HCT116 (cell line): ENCODE data around the gene IQGAP2. TPM values are rescaled to one million over a fixed set of nuclear protein-coding genes. Genes with fewer than 3 reads are reported as not detected.

Source experiments
- ATAC-seq: fragments of 200-7000 bp; cut with Tn5 transposase; 2 replicates; pipeline ENCODE4 v1.9.1; 2020; ENCODE audit warnings: mild to moderate bottlenecking, moderate library complexity
- BruUV-seq: library from RNA; stranded (reverse); fragments of 400-500 nt; replicated peaks from 2 replicates; lab custom pipeline; 2021; lab: Mats Ljungman, UMichigan
- CTCF ChIA-PET: fragments of 300-600 bp; sonication (Branson Sonifier 250); formaldehyde crosslinking; loops from one replicate; lab custom pipeline; 2021; ENCODE audit warnings: antibody characterized with exemption; lab: Charles Lee
- POLR2A ChIA-PET: fragments of 300-600, 350-600 bp; sonication (Branson Sonifier 250); formaldehyde crosslinking; loops from one replicate; lab custom pipeline; 2021; ENCODE audit warnings: antibody characterized with exemption; lab: Charles Lee
- RAD21 ChIA-PET, 2 experiments: fragments of 300-600 bp; sonication (Branson Sonifier 250); formaldehyde crosslinking; loops; one replicate each; lab custom pipeline; 2023; ENCODE audit warnings: low total read pairs in 2 of 2; ENCODE audit not compliant: uncharacterized antibody in 2 of 2, unreplicated experiment in 2 of 2, low non-redundant PET in 1 of 2; lab: Charles Lee
- DNase-seq: peaks from one replicate; pipeline ENCODE4 v3.0.0-alpha.2; 2010; ENCODE audit warnings: low read depth, low spot score
- H2AFZ ChIP-seq: fragments of 200-600 bp; shearing (Covaris generic), sonication (generic); 2 replicates; pipeline ENCODE4 v1.6.1; 2017; ENCODE audit warnings: low read depth, mixed run types, mixed read lengths, antibody characterized with exemption, low read length; ENCODE audit not compliant: poor library complexity, severe bottlenecking
- H3K27ac ChIP-seq: 2 replicates; pipeline ENCODE4 v1.5.1; 2012; ENCODE audit warnings: low read depth, low read length
- H3K27me3 ChIP-seq: fragments of 200-600 bp; sonication (generic); 2 replicates; pipeline ENCODE4 v1.6.1; 2016; ENCODE audit warnings: mixed run types, low read length, mixed read lengths; ENCODE audit not compliant: insufficient read depth
- H3K36me3 ChIP-seq, 2 experiments: fragments of 200-500 bp in 1 of 2; fragments of 200-600 bp in 1 of 2; sonication (Bioruptor generic) in 1 of 2; sonication (generic) in 1 of 2; 2 replicates each; pipeline versions ENCODE4 v1.5.1 to v1.6.1; 2014 to 2016; ENCODE audit warnings: low read length in 2 of 2, inconsistent platforms in 1 of 2, mixed read lengths in 1 of 2, mixed run types in 1 of 2; ENCODE audit not compliant: insufficient read depth in 2 of 2, control insufficient read depth in 1 of 2
- H3K4me1 ChIP-seq, 2 experiments: fragments of 200-600 bp in 1 of 2; sonication (generic) in 1 of 2; 2 replicates each; pipeline versions ENCODE4 v1.5.1 to v1.6.1; 2012 to 2017; ENCODE audit warnings: low read length in 2 of 2, inconsistent platforms in 1 of 2, mild to moderate bottlenecking in 1 of 2, mixed read lengths in 1 of 2, mixed run types in 1 of 2, moderate library complexity in 1 of 2; ENCODE audit not compliant: insufficient read depth in 2 of 2, control insufficient read depth in 1 of 2
- H3K4me2 ChIP-seq: fragments of 200-600 bp; sonication (generic); 2 replicates; pipeline ENCODE4 v1.6.1; 2017; ENCODE audit warnings: mixed run types, low read length, mixed read lengths
- H3K4me3 ChIP-seq, 2 experiments: fragments of 200-600 bp in 1 of 2; sonication (generic) in 1 of 2; replicated peaks in 1 of 2; 2 replicates each; pipeline ENCODE4 v1.5.1; 2011 to 2016; ENCODE audit warnings: low read length in 2 of 2, control low read depth in 1 of 2, low read depth in 1 of 2, mild to moderate bottlenecking in 1 of 2, mixed read lengths in 1 of 2, mixed run types in 1 of 2
- H3K79me2 ChIP-seq: fragments of 200-600 bp; sonication (generic); 2 replicates; pipeline ENCODE4 v1.6.1; 2017; ENCODE audit warnings: mild to moderate bottlenecking, mixed run types, low read length, moderate library complexity, mixed read lengths; ENCODE audit not compliant: insufficient read depth
- H3K9ac ChIP-seq: fragments of 200-600 bp; sonication (generic); 2 replicates; pipeline ENCODE4 v1.6.1; 2016; ENCODE audit warnings: low read length, mixed read lengths
- H3K9me2 ChIP-seq: fragments of 200-600 bp; sonication (generic), shearing (Covaris generic); 2 replicates; pipeline ENCODE4 v1.6.1; 2017; ENCODE audit warnings: mixed run types, mild to moderate bottlenecking, moderate library complexity; ENCODE audit not compliant: insufficient read depth
- H3K9me3 ChIP-seq, 2 experiments: fragments of 200-500 bp in 1 of 2; fragments of 200-600 bp in 1 of 2; sonication (Bioruptor generic) in 1 of 2; sonication (generic) in 1 of 2; 2 replicates each; pipeline ENCODE4 v1.6.1; 2014 to 2017; ENCODE audit warnings: low read length in 2 of 2, mixed read lengths in 2 of 2, inconsistent platforms in 1 of 2, low read depth in 1 of 2, mild to moderate bottlenecking in 1 of 2, mixed run types in 1 of 2, moderate library complexity in 1 of 2; ENCODE audit not compliant: control insufficient read depth in 1 of 2, insufficient read depth in 1 of 2
- H4K20me1 ChIP-seq: fragments of 200-600 bp; sonication (generic), shearing (Covaris generic); 2 replicates; pipeline ENCODE4 v1.6.1; 2017; ENCODE audit warnings: mixed run types, mild to moderate bottlenecking, moderate library complexity; ENCODE audit not compliant: insufficient read depth
- CBX3 ChIP-seq: IDR thresholded peaks from 2 replicates; pipeline ENCODE4 v1.6.1; 2012; ENCODE audit warnings: low read depth
- CEBPB ChIP-seq: IDR thresholded peaks from 2 replicates; pipeline ENCODE4 v1.6.1; 2012; ENCODE audit warnings: low read depth
- CTCF ChIP-seq, 3 experiments: fragments of 200-600 bp in 1 of 3; sonication (generic) in 1 of 3; IDR thresholded peaks in 2 of 3; conservative IDR thresholded peaks in 1 of 3; 2 replicates each; pipeline ENCODE4 v1.5.1; 2012 to 2017; ENCODE audit warnings: low read depth in 2 of 3, low read length in 2 of 3, antibody characterized with exemption in 1 of 3, borderline replicate concordance in 1 of 3, control low read depth in 1 of 3, mild to moderate bottlenecking in 1 of 3, mixed read lengths in 1 of 3, mixed run types in 1 of 3, moderate library complexity in 1 of 3; ENCODE audit not compliant: insufficient read depth in 1 of 3
- EGR1 ChIP-seq: IDR thresholded peaks from 2 replicates; pipeline ENCODE4 v1.6.1; 2012; ENCODE audit warnings: low read depth
- ELF1 ChIP-seq: IDR thresholded peaks from 2 replicates; pipeline ENCODE4 v1.6.1; 2012; ENCODE audit warnings: low read depth, borderline replicate concordance
- EZH2 ChIP-seq: fragments of 200-600 bp; sonication (generic); IDR thresholded peaks from 2 replicates; pipeline ENCODE4 v1.6.1; 2017; ENCODE audit warnings: antibody characterized with exemption, mixed run types
- FOSL1 ChIP-seq: IDR thresholded peaks from 2 replicates; pipeline ENCODE4 v1.6.1; 2012; ENCODE audit warnings: low read depth
- JUND ChIP-seq: IDR thresholded peaks from 2 replicates; pipeline ENCODE4 v1.6.1; 2012
- MAX ChIP-seq: IDR thresholded peaks from 2 replicates; pipeline ENCODE4 v1.6.1; 2012
- POLR2AphosphoS5 ChIP-seq: IDR thresholded peaks from 2 replicates; pipeline ENCODE4 v1.6.1; 2011; ENCODE audit warnings: mild to moderate bottlenecking, low read depth, low read length, moderate library complexity
- RAD21 ChIP-seq: IDR thresholded peaks from 2 replicates; pipeline ENCODE4 v1.6.1; 2012; ENCODE audit warnings: low read depth, mild to moderate bottlenecking
- SIN3A ChIP-seq: IDR thresholded peaks from 2 replicates; pipeline ENCODE4 v1.6.1; 2012; ENCODE audit warnings: low read depth
- SP1 ChIP-seq: IDR thresholded peaks from 2 replicates; pipeline ENCODE4 v1.6.1; 2012; ENCODE audit warnings: low read depth
- YY1 ChIP-seq: IDR thresholded peaks from 2 replicates; pipeline ENCODE4 v1.6.1; 2011; ENCODE audit warnings: low read length, low read depth, moderate library complexity, mild to moderate bottlenecking; ENCODE audit not compliant: insufficient replicate concordance; ENCODE audit errors: extremely low read depth
- ZBTB33 ChIP-seq: IDR thresholded peaks from 2 replicates; pipeline ENCODE4 v1.6.1; 2011; ENCODE audit warnings: mild to moderate bottlenecking, low read length, moderate library complexity; ENCODE audit not compliant: insufficient replicate concordance; ENCODE audit errors: extremely low read depth
- ZFX ChIP-seq: fragments of 450-650 bp; IDR thresholded peaks from 2 replicates; pipeline ENCODE4 v1.6.1; 2017
- ZNF274 ChIP-seq: fragments of 200-500 bp; sonication (Bioruptor generic); IDR thresholded peaks from 2 replicates; pipeline ENCODE4 v1.6.1; 2014; ENCODE audit warnings: mild to moderate bottlenecking, low read depth, low read length, inconsistent platforms
- intact Hi-C: fragments of 100-400 bp; cut with micrococcal nuclease; formaldehyde crosslinking; loops from 2 replicates; pipeline ENCODE4 v1.10.0; 2022
- total RNA-seq: library from RNA; stranded (reverse); gene quantifications from one replicate; pipeline ENCODE4 v1.2.1, GENCODE V29; 2021; ENCODE audit not compliant: unreplicated experiment

IQGAP2 gene
- total RNA-seq, 1 experiment from 2014 or later, result 2.0 TPM

GRCh38 chr5:76565009-76565408 lies 161.9 kb downstream of the IQGAP2 start:
- no peaks in the 10 kb centered on the region; the same call in 1 of the 2 replicates for H3K27me3 ChIP-seq
- ChIA-PET POLR2A (no interaction called here), RAD21 (no interaction called here), CTCF (no interaction called here)
- no TSS peak for BruUV-seq
- H2AFZ ChIP-seq, result no peak overlapping the region
- no peak for DNase-seq
- no peak for ATAC-seq
- H4K20me1 ChIP-seq, result no peaks in the 10 kb centered on the region
- H3K79me2 ChIP-seq, result no peaks in the 10 kb centered on the region
- H3K9ac ChIP-seq, result no peak overlapping the region
- no peaks in the 10 kb centered on the region for H3K36me3 ChIP-seq
- H3K27ac ChIP-seq, result no peak overlapping the region
- H3K4me2 ChIP-seq, result no peak overlapping the region
- H3K4me1 ChIP-seq, result no peaks in the 10 kb centered on the region
- H3K4me3 ChIP-seq, result no peak overlapping the region
- no peaks in the 10 kb centered on the region for H3K9me2 ChIP-seq
- H3K9me3 ChIP-seq, result no peaks in the 10 kb centered on the region
- TF ChIP-seq EGR1, result no peak
- no peak for TF ChIP-seq ELF1
- no peak for TF ChIP-seq EZH2
- no peak for TF ChIP-seq YY1
- no peak for TF ChIP-seq SP1
- TF ChIP-seq RAD21, result no peak
- TF ChIP-seq JUND, result no peak
- intact Hi-C loops, result no loop called here

GRCh38 chr5:76570153-76570552 lies 167.1 kb downstream of the IQGAP2 start:
- no peak overlapping the region for H2AFZ ChIP-seq
- ATAC-seq (no peak), DNase-seq (no peak)
- H3K36me3 ChIP-seq, result no peaks in the 10 kb centered on the region
- no peaks in the 10 kb centered on the region for H3K9me2 ChIP-seq
- ChIA-PET POLR2A (no interaction called here), CTCF (interaction anchor here (2.0 kb wide), 1 partner anchor 13 kb away, joined by 11 read pairs; no protein-coding TSS in a partner anchor), RAD21 (no interaction called here)
- H3K79me2 ChIP-seq, result no peaks in the 10 kb centered on the region
- no peak overlapping the region for H3K9ac ChIP-seq
- intact Hi-C loops, result no loop called here
- BruUV-seq, result no TSS peak
- H3K27me3 ChIP-seq, result no peaks in the 10 kb centered on the region; the same call in 1 of the 2 replicates
- H4K20me1 ChIP-seq, result no peaks in the 10 kb centered on the region
- no peak overlapping the region for H3K4me2 ChIP-seq
- no peaks in the 10 kb centered on the region for H3K4me1 ChIP-seq
- H3K4me3 ChIP-seq, result no peak overlapping the region
- no peaks in the 10 kb centered on the region for H3K9me3 ChIP-seq
- no peak overlapping the region for H3K27ac ChIP-seq
- no peak for TF ChIP-seq RAD21
- TF ChIP-seq SIN3A, result no peak
- TF ChIP-seq FOSL1, result no peak
- TF ChIP-seq CBX3, result no peak
- TF ChIP-seq ZNF274, result no peak
- no peak for TF ChIP-seq ZBTB33
- no peak for TF ChIP-seq POLR2AphosphoS5
- no peak for TF ChIP-seq ZFX
- no peak for TF ChIP-seq CTCF (IDR thresholded peaks at IDR 0.05 in 2 of 3, conservative IDR thresholded peaks at IDR 0.05 in 1 of 3; ENCODE audit: borderline replicate concordance in 1 of 3, insufficient read depth in 1 of 3, low read depth in 2 of 3, low read length in 2 of 3)
- TF ChIP-seq MAX, result no peak
- TF ChIP-seq CEBPB, result no peak
